Endodermal cell (in vitro differentiated cells): ENCODE measurements around the gene AACS. TPM values are rescaled to one million over a fixed set of nuclear protein-coding genes. Genes with fewer than 3 reads are reported as not detected.
A peak's percentile ranks its signal among the peaks of the same experiment; 100 is the strongest.

Source experiments
- DNase-seq: peaks from one replicate; pipeline ENCODE4 v3.0.0-alpha.2; 2017
- H3K27ac ChIP-seq: 2 replicates; pipeline ENCODE4 v1.5.1; 2013; ENCODE audit warnings: mild to moderate bottlenecking, low read depth, low read length, moderate library complexity
- H3K27me3 ChIP-seq: 2 replicates; pipeline ENCODE4 v1.6.1; 2013; ENCODE audit warnings: mild to moderate bottlenecking, low read length, moderate library complexity; ENCODE audit not compliant: insufficient read depth, control insufficient read depth, poor library complexity, severe bottlenecking
- H3K36me3 ChIP-seq: 2 replicates; pipeline ENCODE4 v1.7.0; 2013; ENCODE audit warnings: mild to moderate bottlenecking, low read length, moderate library complexity; ENCODE audit not compliant: control insufficient read depth, insufficient read depth
- H3K4me1 ChIP-seq: one replicate; pipeline ENCODE4 v1.7.0; 2013; ENCODE audit warnings: low read length; ENCODE audit not compliant: control insufficient read depth, insufficient read depth
- H3K4me3 ChIP-seq: 2 replicates; pipeline ENCODE4 v1.5.1; 2013; ENCODE audit warnings: mild to moderate bottlenecking, low read length, moderate library complexity
- H3K9ac ChIP-seq: 2 replicates; pipeline ENCODE4 v1.6.1; 2013; ENCODE audit warnings: mild to moderate bottlenecking, low read length, moderate library complexity; ENCODE audit not compliant: poor library complexity, severe bottlenecking; ENCODE audit errors: extremely low read depth
- H3K9me3 ChIP-seq: 2 replicates; pipeline ENCODE4 v1.6.1; 2013; ENCODE audit warnings: mild to moderate bottlenecking, low read length, moderate library complexity; ENCODE audit not compliant: control insufficient read depth
- H3K27ac Mint-ChIP-seq: 2 replicates; pipeline ENCODE4 v1.8.0; 2020; ENCODE audit warnings: mixed read lengths
- H3K27me3 Mint-ChIP-seq: 2 replicates; pipeline ENCODE4 v1.8.0; 2021; ENCODE audit warnings: mild to moderate bottlenecking, mixed read lengths; ENCODE audit not compliant: insufficient read depth
- H3K36me3 Mint-ChIP-seq: 2 replicates; pipeline ENCODE4 v1.8.0; 2020; ENCODE audit warnings: low read depth, mixed read lengths
- H3K4me1 Mint-ChIP-seq: 2 replicates; pipeline ENCODE4 v1.8.0; 2020; ENCODE audit warnings: mixed read lengths
- H3K4me3 Mint-ChIP-seq: 2 replicates; pipeline ENCODE4 v1.8.0; 2020; ENCODE audit warnings: mild to moderate bottlenecking, moderate library complexity, mixed read lengths
- H3K9me3 Mint-ChIP-seq: 2 replicates; pipeline ENCODE4 v1.8.0; 2020; ENCODE audit warnings: mild to moderate bottlenecking, mixed read lengths
- WGBS, 2 experiments: methylation state at CpG; one replicate each; pipeline versions ENCODE4 v1.1.5 to v1.1.7; 2013; ENCODE audit warnings: missing lambda C conversion rate in 2 of 2, mixed read lengths in 1 of 2; ENCODE audit not compliant: insufficient coverage in 1 of 2, insufficient read length in 1 of 2; 5-methylcytosine and 5-hydroxymethylcytosine counted together
- total RNA-seq, 2 donors: library from RNA; stranded (reverse); fragmentation: NEBNext Ultra II Directional in 1 of 2; extraction: Animal tissue kit (Norgen Biotek cat#: 25700) in 1 of 2; gene quantifications; 2 replicates in 1 of 2; 3 replicates in 1 of 2; pipeline ENCODE4 v1.2.1, GENCODE V29; 2021
- TF ChIP-seq, protein P1 (sequence below): fragments of 200-600 bp; sonication (generic); conservative IDR thresholded peaks from 2 replicates; pipeline ENCODE4 v1.5.0; 2021; ENCODE audit warnings: antibody characterized with exemption, mild to moderate bottlenecking

Gene AACS
- total RNA-seq, 2 donors from 2014 or later = 55.4 to 71.9 TPM

DNA sequence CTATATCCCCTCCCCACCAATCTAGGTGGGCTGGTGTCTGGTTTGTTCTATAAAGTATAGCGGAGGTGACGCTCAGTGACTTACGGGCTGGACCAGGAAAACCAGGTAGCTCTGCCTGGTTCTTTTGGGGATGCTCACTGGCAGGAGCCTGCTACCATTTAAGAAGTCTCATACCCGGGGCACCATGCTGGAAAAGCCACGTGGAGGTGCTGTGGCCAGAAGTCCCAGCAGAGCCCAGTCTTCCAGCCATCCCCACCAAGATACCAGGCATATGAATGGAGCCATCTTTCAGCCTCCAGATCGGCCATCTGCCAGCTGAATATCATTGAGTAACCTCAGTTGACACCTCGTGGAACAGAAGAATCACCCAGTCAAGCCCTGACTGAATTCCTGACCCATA is 87.2 kb downstream of the AACS start:
- H3K36me3 Mint-ChIP-seq = no peaks in the 10 kb centered on the region
- WGBS, 2 experiments = 87 to 88% methylated on average over 7 of the region's 7 CpGs
- Histone ChIP-seq H3K4me3 (no peak overlapping the region), H3K36me3 (no peaks in the 10 kb centered on the region), H3K9ac (no peak overlapping the region), H3K27me3 (no peaks in the 10 kb centered on the region), H3K27ac (no peak overlapping the region), H3K4me1 (no peaks in the 10 kb centered on the region), H3K9me3 (no peaks in the 10 kb centered on the region)
- no peaks in the 10 kb centered on the region for H3K4me1 Mint-ChIP-seq
- no peak for DNase-seq
- peaks cover 3% of the 10 kb centered on the region for H3K9me3 Mint-ChIP-seq
- TF ChIP-seq, protein P1, sequence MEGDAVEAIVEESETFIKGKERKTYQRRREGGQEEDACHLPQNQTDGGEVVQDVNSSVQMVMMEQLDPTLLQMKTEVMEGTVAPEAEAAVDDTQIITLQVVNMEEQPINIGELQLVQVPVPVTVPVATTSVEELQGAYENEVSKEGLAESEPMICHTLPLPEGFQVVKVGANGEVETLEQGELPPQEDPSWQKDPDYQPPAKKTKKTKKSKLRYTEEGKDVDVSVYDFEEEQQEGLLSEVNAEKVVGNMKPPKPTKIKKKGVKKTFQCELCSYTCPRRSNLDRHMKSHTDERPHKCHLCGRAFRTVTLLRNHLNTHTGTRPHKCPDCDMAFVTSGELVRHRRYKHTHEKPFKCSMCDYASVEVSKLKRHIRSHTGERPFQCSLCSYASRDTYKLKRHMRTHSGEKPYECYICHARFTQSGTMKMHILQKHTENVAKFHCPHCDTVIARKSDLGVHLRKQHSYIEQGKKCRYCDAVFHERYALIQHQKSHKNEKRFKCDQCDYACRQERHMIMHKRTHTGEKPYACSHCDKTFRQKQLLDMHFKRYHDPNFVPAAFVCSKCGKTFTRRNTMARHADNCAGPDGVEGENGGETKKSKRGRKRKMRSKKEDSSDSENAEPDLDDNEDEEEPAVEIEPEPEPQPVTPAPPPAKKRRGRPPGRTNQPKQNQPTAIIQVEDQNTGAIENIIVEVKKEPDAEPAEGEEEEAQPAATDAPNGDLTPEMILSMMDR = no peak
- H3K27me3 Mint-ChIP-seq = peaks cover 2% of the 10 kb centered on the region
- H3K4me3 Mint-ChIP-seq = no peak overlapping the region
- no peak overlapping the region for H3K27ac Mint-ChIP-seq

GRCh38 chr12:125155366-125155765 is 90.1 kb downstream of the AACS start:
- H3K9me3 Mint-ChIP-seq = peaks cover 3% of the 10 kb centered on the region
- TF ChIP-seq, protein P1 = no peak
- H3K9ac ChIP-seq = no peak overlapping the region
- no peaks in the 10 kb centered on the region for H3K27me3 ChIP-seq
- no peak overlapping the region for H3K4me3 Mint-ChIP-seq
- H3K4me3 ChIP-seq = no peak overlapping the region
- no peak overlapping the region for H3K27ac Mint-ChIP-seq
- WGBS, 2 experiments = 70 to 73% methylated on average over 6 of the region's 6 CpGs
- no peaks in the 10 kb centered on the region for H3K4me1 Mint-ChIP-seq
- H3K4me1 ChIP-seq = no peaks in the 10 kb centered on the region
- H3K9me3 ChIP-seq = no peaks in the 10 kb centered on the region
- H3K36me3 Mint-ChIP-seq = no peaks in the 10 kb centered on the region
- peaks cover 2% of the 10 kb centered on the region for H3K27me3 Mint-ChIP-seq
- DNase-seq = no peak
- H3K27ac ChIP-seq = peak overlapping the region; percentile 36
- H3K36me3 ChIP-seq = no peaks in the 10 kb centered on the region

GRCh38 chr12:125157177-125157576 is 91.9 kb downstream of the AACS start:
- 88 to 90% methylated on average over 2 to 3 of the region's 3 CpGs for WGBS, 2 experiments
- no peaks in the 10 kb centered on the region for H3K4me1 ChIP-seq
- Mint-ChIP-seq H3K4me1 (peaks cover 4% of the 10 kb centered on the region), H3K27me3 (peaks cover 2% of the 10 kb centered on the region), H3K36me3 (no peaks in the 10 kb centered on the region), H3K9me3 (peaks cover 4% of the 10 kb centered on the region), H3K4me3 (no peak overlapping the region), H3K27ac (no peak overlapping the region)
- H3K9me3 ChIP-seq = no peaks in the 10 kb centered on the region
- no peak for DNase-seq
- H3K27ac ChIP-seq = no peak overlapping the region
- H3K36me3 ChIP-seq = no peaks in the 10 kb centered on the region
- no peak overlapping the region for H3K4me3 ChIP-seq
- H3K9ac ChIP-seq = no peak overlapping the region
- H3K27me3 ChIP-seq = no peaks in the 10 kb centered on the region
- TF ChIP-seq, protein P1 = no peak
